VCaP (cell line): ENCODE measurements around the gene WDR18.
"Not testable (repeated sequence)": the region's sequence is repeated elsewhere in the genome, so short reads cannot be mapped to it uniquely, and the experiment has no call there.

Experiments
- H3K27ac ChIP-seq: fragments of 450-650 bp; 2 replicates; pipeline ENCODE4 v1.5.1; 2017
- TF ChIP-seq, protein P1 (sequence below): fragments of 450-650 bp; conservative IDR thresholded peaks from 2 replicates; pipeline ENCODE4 v1.5.1; 2017; ENCODE audit warnings: mild to moderate bottlenecking, moderate library complexity

WDR18 gene

DNA sequence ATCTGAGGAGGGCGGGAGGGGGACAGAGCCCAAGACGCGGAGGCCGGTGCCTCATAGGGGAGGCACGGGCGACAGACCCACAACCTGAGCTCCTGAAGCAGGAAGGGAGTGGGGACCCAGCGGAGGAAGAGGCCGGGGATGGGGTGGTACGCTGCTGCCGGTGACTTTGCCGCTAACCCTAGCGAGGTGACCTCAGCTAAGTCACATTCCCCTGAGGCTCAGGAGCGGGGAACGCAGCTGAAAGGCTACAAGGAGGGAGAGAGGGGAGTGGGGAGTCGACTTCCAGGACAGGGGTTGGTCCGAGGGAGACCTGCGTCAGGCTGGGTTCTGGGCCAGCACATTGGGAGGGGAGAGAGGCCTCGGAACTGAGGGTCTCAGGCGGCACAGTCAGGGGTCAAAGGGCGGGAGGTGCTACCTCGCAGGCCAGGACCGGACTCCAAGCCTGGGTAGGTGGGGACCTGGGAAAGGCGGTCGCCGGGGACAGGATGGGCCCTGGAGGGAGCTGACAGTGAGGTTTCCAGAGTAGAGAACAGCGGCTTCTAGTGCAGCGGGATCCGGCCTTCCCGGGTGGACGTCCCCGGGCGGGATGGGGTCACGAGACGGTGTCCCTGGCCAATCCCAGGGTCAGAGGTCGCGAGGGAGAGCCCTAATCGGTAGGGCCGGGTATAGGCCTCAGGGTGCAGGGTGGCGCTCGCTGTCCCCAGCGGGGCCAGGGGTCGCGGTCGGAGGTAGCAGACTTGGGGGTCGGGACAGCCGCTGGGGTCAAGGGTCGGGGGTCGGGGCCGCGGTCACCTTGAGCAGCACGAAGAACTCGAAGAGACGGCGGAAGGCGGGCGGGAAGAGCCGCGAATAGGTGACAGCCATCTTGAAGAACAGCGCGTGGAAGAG, 36.1 kb downstream of the WDR18 start:
- peak overlapping the region; percentile 87 for H3K27ac ChIP-seq
- TF ChIP-seq, protein P1, sequence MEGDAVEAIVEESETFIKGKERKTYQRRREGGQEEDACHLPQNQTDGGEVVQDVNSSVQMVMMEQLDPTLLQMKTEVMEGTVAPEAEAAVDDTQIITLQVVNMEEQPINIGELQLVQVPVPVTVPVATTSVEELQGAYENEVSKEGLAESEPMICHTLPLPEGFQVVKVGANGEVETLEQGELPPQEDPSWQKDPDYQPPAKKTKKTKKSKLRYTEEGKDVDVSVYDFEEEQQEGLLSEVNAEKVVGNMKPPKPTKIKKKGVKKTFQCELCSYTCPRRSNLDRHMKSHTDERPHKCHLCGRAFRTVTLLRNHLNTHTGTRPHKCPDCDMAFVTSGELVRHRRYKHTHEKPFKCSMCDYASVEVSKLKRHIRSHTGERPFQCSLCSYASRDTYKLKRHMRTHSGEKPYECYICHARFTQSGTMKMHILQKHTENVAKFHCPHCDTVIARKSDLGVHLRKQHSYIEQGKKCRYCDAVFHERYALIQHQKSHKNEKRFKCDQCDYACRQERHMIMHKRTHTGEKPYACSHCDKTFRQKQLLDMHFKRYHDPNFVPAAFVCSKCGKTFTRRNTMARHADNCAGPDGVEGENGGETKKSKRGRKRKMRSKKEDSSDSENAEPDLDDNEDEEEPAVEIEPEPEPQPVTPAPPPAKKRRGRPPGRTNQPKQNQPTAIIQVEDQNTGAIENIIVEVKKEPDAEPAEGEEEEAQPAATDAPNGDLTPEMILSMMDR: no peak

DNA sequence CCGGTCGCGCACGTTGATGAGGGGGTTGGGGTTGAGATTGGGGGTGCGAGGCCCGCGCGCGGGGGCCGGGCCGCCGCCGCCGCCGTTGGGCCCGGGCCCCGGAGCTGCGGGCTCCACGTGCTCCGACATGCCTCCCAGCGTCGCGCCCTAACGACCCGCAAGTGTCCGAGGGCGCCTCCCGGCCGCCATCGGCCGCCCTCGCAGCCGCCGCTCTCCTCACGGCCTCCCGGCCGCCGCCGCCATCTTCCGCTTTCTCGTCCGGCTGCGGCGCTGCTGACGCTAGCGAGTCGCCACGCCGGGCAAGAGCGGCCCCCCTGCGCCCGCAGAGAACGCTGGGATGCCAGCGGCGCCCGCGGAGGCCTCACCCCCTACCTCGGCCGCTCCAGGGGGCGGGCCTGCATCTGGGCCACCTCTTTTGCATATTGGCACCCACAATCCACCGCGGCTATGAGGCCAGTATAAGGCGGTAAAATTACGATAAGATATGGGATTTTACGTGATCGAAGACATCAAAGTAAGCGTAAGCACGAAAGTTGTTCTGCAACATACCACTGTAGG, 36.8 kb downstream of the WDR18 start, which contains the start of gene TMEM259:
Gene TMEM259, minus strand, starts transcription at position 256 of the 558 bp plus-strand sequence. Its CDS starts 127 bp downstream, at position 129.
- H3K27ac ChIP-seq: peak within 1 kb of the TSS; percentile 87
- TF ChIP-seq, protein P1: no peak

DNA sequence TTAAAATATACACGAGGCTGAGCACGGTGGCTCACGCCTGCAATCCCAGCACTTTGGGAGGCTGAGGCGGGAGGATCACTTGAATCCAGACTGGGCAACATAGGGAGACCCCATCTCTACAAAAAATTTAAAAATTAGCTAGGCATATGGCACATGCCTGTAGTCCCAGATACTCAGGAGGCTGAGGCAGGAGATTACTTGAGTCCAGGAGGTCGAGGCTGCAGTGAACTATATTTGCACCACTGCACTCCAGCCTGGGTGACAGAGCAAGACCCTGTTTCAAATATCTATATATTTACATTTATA, 39.7 kb downstream of the WDR18 start:
- H3K27ac ChIP-seq: not testable (repeated sequence)

DNA sequence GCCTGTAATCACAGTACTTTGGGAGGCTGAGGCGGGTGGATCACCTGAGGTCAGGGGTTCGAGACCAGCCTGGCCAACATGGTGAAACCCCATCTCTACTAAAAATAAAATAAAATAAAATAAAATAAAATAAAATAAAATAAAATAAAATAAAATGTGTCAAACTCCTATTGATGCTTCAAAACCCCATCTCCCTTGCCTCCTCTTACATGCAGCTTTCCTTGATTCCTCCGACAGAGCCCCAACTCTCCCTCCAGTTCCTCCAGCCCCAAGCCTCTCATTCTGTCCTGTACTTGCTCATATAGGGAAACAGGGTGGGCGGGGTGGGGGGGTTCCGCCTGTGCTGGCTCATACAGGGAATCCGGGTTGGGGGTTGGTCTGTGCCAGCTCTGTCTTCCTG, 40.9 kb downstream of the WDR18 start:
- H3K27ac ChIP-seq: not testable (repeated sequence)

DNA sequence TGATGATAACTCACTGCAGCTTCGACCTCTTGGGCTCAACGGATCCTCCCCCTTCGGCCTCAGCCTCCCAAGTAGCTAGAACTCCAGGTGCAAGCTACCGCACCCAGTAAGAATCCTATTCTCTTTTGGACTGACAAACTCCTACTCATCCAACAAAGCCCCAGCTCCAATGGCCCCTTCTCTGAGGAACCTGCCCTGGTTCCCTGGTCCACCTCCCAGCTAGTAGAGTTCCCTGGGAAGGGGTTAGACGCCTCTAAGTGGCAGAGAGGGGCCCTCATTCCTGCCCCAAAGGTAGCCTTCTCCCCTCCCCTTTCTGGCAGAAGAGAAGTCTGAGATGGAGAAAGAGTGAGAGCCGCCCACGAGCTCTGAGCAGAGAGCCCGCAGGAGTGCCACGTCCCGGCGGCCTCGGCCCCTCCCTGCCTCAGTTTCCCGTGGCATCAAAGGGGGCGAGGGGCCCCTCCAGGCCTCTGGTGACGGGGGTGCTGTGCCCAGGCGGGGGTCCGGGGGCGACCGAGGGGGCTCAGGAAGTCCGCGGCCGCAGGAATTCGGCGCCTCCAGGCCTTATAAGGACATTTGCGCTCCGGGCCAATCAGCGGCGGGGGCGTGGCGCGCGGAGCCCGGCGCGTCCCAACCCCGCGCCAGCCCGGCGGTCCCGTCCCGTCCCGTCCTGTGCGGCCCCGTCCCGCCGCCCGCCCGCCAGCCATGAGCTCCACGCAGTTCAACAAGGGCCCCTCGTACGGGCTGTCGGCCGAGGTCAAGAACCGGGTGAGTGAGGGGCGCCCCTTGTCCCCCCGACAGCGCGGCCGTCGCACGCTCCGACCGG, 42.0 kb downstream of the WDR18 start, which contains the start of gene CNN2:
Gene CNN2, plus strand, starts transcription at position 649 of the 823 bp plus-strand sequence. Its CDS starts 54 bp downstream, at position 703.
- H3K27ac ChIP-seq: peak within 1 kb of the TSS; percentile 57; the same call in 1 of the 2 replicates

DNA sequence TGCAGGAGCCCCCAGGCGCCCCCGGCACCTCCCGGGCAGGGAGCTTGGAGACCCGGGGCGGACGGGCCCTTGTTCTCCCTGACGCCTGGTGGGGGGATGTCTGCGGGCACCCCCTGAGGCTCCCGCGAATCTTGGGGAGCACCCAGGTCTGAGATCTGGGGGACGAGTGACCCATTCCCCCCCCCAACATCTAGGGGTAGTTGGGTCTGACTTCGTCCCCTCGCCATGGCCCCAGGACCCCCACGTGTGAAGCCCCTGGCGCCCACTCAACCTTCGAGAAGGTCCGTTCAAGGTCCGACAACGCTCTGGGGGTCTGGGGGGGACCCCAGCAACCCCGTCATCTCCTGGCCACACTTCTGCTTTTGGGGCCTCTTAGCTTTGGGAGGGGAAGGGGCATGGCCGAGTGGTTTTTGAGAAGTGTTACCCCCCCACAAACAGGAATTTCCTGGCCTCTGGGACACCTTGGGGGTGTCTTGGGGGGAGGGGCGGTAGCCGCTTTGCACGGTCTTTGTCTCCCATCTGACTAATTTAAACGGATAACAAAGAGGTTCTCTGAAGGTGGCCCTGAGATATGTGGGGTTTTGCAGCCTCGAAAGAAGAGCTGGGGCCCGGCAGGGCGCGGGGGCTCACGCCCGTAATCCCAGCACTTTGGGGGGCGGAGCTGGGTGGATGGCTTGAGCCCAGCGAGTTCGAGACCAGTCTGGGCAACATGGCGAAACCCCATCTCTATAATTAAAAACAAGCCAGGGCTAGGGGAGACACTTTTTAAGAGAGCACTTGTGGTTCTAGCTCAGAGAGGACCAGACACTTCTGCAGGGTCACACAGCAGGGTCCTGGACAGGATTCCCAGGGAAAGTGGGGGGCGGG, 42.9 kb downstream of the WDR18 start:
- TF ChIP-seq, protein P1: no peak

More for the DNA sequence above, 42.0 kb downstream of the WDR18 start, which contains the start of gene CNN2:
- TF ChIP-seq, protein P1: no peak

DNA sequence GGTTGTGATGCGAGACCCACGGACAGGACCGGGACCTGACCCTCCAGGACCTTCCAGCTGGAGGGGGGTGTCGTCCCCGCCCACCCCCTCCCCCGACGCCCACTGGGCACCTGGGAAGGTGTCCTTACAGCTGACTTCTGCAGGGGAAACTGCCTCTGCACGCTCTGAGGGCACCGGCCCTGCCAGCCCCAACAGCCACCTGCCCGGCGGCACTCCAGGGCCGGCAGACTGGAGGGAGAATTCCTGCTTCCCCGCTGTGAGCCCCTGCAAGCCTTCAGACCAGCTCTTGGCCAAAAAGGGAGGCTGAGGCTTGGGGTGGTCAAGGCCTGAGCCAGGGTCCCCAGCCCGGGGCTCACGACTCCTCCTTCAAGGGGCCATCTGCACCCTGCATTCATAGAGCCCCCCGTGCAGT, 43.5 kb downstream of the WDR18 start:
- TF ChIP-seq, protein P1: no peak
- peak overlapping the region; percentile 57; the same call in 1 of the 2 replicates for H3K27ac ChIP-seq

More for the DNA sequence above, 42.9 kb downstream of the WDR18 start:
- peak overlapping the region; percentile 57; the same call in 1 of the 2 replicates for H3K27ac ChIP-seq
